ENCODE data around the gene ZNF410. TPM values are rescaled to one million over a fixed set of nuclear protein-coding genes. Genes with fewer than 3 reads are reported as not detected.

Gene ZNF410
- total RNA-seq, 2 donors from 2014 or later, result 34.2 to 40.7 TPM

DNA sequence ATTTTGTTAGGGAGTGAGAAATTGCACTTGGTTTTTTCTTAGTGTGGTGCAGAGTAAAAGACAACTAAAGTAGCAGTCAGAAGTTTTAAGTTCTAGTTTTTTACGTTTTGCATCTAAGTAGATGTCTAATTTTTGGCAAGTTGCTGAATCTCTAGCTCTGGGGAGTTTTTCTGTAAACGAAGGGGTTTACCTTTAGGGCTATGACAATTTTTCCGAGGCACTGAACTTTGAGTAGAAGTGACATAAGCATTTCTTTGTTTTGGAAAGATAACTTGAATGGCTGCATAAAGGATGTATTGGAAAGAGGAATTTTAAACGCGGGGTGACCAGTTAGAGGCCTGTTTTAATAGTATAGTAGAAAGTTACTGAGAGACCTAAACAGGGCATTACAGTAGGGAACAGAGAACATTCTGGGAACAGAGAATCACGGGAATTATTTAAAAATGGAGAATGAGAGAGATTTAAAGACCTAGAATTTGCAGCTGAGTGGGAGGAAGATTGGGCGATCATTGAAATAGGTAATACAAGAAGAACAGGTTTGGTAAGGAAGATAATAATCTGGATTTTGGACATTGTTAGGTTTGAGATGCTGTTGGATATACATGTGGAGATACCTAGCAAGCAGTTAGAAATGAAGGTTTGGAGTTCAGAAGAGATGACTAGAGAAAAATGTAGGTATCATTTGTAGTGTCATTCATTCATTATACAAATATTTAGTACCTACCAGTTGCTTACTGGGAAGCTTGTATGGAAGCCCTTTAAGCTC is 1.2 kb downstream of the ZNF410 start:
- DNase-seq, result no peak
- Mint-ChIP-seq H3K4me3 (peak overlapping the region; percentile 85), H3K9me3 (no peaks in the 10 kb centered on the region), H3K27ac (peak overlapping the region; percentile 89), H3K36me3 (ENCODE audit: low read depth) (peaks cover 6% of the 10 kb centered on the region), H3K4me1 (peaks cover 19% of the 10 kb centered on the region), H3K27me3 (ENCODE audit: insufficient read depth) (no peaks in the 10 kb centered on the region)
- Histone ChIP-seq H3K9me3 (ENCODE audit: control insufficient read depth, low read length) (no peaks in the 10 kb centered on the region), H3K27me3 (ENCODE audit: control insufficient read depth, insufficient read depth, low read length, poor library complexity, severe bottlenecking) (no peaks in the 10 kb centered on the region), H3K4me1 (ENCODE audit: control insufficient read depth, insufficient read depth, low read length) (no peaks in the 10 kb centered on the region), H3K9ac (ENCODE audit: extremely low read depth, low read length, poor library complexity, severe bottlenecking) (peak overlapping the region; percentile 95), H3K27ac (ENCODE audit: low read depth, low read length) (no peak overlapping the region), H3K4me3 (ENCODE audit: low read length) (peak overlapping the region; percentile 99), H3K36me3 (ENCODE audit: control insufficient read depth, insufficient read depth, low read length) (peaks cover 14% of the 10 kb centered on the region)
- TF ChIP-seq, protein P1, sequence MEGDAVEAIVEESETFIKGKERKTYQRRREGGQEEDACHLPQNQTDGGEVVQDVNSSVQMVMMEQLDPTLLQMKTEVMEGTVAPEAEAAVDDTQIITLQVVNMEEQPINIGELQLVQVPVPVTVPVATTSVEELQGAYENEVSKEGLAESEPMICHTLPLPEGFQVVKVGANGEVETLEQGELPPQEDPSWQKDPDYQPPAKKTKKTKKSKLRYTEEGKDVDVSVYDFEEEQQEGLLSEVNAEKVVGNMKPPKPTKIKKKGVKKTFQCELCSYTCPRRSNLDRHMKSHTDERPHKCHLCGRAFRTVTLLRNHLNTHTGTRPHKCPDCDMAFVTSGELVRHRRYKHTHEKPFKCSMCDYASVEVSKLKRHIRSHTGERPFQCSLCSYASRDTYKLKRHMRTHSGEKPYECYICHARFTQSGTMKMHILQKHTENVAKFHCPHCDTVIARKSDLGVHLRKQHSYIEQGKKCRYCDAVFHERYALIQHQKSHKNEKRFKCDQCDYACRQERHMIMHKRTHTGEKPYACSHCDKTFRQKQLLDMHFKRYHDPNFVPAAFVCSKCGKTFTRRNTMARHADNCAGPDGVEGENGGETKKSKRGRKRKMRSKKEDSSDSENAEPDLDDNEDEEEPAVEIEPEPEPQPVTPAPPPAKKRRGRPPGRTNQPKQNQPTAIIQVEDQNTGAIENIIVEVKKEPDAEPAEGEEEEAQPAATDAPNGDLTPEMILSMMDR (conservative IDR thresholded peaks at IDR 0.05), result no peak
- WGBS, 2 experiments (ENCODE audit: insufficient coverage in 1 of 2, insufficient read length in 1 of 2), result 61 to 64% methylated on average over 7 of the region's 7 CpGs

DNA sequence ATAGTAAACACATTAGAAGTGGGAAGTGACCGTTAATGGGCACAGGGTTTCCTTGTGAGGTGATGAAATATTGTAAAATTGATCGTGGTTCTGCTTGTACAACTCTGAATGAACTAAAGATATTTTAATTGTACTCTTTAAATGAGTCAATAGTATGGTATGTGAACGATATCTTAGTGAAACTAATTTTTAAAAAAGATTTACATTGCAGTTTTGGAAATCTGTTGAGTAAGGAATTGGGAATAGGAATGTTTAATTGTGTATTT is 1.7 kb downstream of the ZNF410 start:
- peaks cover 16% of the 10 kb centered on the region for H3K36me3 ChIP-seq (ENCODE audit: control insufficient read depth, insufficient read depth, low read length)
- H3K9ac ChIP-seq (ENCODE audit: extremely low read depth, low read length, poor library complexity, severe bottlenecking), result peak overlapping the region; percentile 95
- Mint-ChIP-seq H3K27me3 (ENCODE audit: insufficient read depth) (no peaks in the 10 kb centered on the region), H3K9me3 (no peaks in the 10 kb centered on the region), H3K36me3 (ENCODE audit: low read depth) (peaks cover 6% of the 10 kb centered on the region), H3K27ac (no peak overlapping the region), H3K4me3 (peak overlapping the region; percentile 85), H3K4me1 (peaks cover 19% of the 10 kb centered on the region)
- H3K4me1 ChIP-seq (ENCODE audit: control insufficient read depth, insufficient read depth, low read length), result no peaks in the 10 kb centered on the region
- WGBS, 2 experiments (ENCODE audit: insufficient coverage in 1 of 2, insufficient read length in 1 of 2), result 83 to 92% methylated on average over 2 to 3 of the region's 3 CpGs
- peak overlapping the region; percentile 99 for H3K4me3 ChIP-seq (ENCODE audit: low read length)
- no peak overlapping the region for H3K27ac ChIP-seq (ENCODE audit: low read depth, low read length)
- no peaks in the 10 kb centered on the region for H3K27me3 ChIP-seq (ENCODE audit: control insufficient read depth, insufficient read depth, low read length, poor library complexity, severe bottlenecking)
- TF ChIP-seq, protein P1 (conservative IDR thresholded peaks at IDR 0.05), result no peak
- no peaks in the 10 kb centered on the region for H3K9me3 ChIP-seq (ENCODE audit: control insufficient read depth, low read length)
- DNase-seq, result no peak

DNA sequence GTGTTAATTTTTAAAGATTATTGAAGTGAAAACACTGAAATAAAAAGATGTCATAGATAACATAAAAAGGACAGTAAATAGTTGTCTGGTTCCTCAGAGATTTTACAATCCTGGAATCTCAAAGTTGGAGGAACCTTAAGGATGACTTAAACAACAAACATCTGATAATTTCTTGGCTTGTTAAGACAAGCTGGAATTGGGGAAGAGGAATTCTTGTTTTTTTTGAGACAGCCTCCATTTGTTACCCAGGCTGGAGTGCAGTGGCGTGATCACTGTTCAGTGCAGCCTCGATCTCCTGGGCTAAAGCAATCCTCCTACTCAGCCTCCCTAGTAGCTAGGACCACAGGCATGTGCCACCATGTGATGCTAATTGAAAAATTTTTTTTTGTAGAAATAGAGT is 2.3 kb downstream of the ZNF410 start:
- H3K27me3 ChIP-seq (ENCODE audit: control insufficient read depth, insufficient read depth, low read length, poor library complexity, severe bottlenecking), result no peaks in the 10 kb centered on the region
- H3K36me3 ChIP-seq (ENCODE audit: control insufficient read depth, insufficient read depth, low read length), result peaks cover 22% of the 10 kb centered on the region
- H3K4me1 ChIP-seq (ENCODE audit: control insufficient read depth, insufficient read depth, low read length), result no peaks in the 10 kb centered on the region
- Mint-ChIP-seq H3K27ac (no peak overlapping the region), H3K4me1 (peaks cover 19% of the 10 kb centered on the region), H3K36me3 (ENCODE audit: low read depth) (peaks cover 10% of the 10 kb centered on the region), H3K4me3 (no peak overlapping the region), H3K27me3 (ENCODE audit: insufficient read depth) (no peaks in the 10 kb centered on the region), H3K9me3 (no peaks in the 10 kb centered on the region)
- no peak overlapping the region for H3K9ac ChIP-seq (ENCODE audit: extremely low read depth, low read length, poor library complexity, severe bottlenecking)
- peak overlapping the region; percentile 99 for H3K4me3 ChIP-seq (ENCODE audit: low read length)
- WGBS, 2 experiments (ENCODE audit: insufficient coverage in 1 of 2, insufficient read length in 1 of 2), result 97 to 100% methylated on average over 2 of the region's 2 CpGs
- H3K9me3 ChIP-seq (ENCODE audit: control insufficient read depth, low read length), result no peaks in the 10 kb centered on the region
- TF ChIP-seq, protein P1 (conservative IDR thresholded peaks at IDR 0.05), result no peak
- no peak for DNase-seq
- H3K27ac ChIP-seq (ENCODE audit: low read depth, low read length), result peak overlapping the region; percentile 53

Data from endodermal cell (in vitro differentiated cells).